ENCODE results near the gene TEX264. TPM values are rescaled to one million over a fixed set of nuclear protein-coding genes. Genes with fewer than 3 reads are reported as not detected.
A peak's percentile ranks its signal among the peaks of the same experiment; 100 is the strongest.

The TEX264 gene
- total RNA-seq, 1 experiment from 2014 or later, result 11.8 TPM

GRCh38 chr3:51686512-51687215 lies 15.6 kb downstream of the TEX264 start:
- POLR2A ChIA-PET, result no interaction called here
- ATAC-seq, result peak; percentile 20; the same call in 1 of the 2 replicates
- Mint-ChIP-seq H3K27ac (0 out of 2 replicates have a peak overlapping the region, but pooled peaks have one; percentile 64), H3K4me1 (peaks cover 17% of the 10 kb centered on the region), H3K27me3 (ENCODE audit: low read depth) (no peaks in the 10 kb centered on the region), H3K9me3 (no peaks in the 10 kb centered on the region), H3K4me3 (no peak overlapping the region), H3K36me3 (no peaks in the 10 kb centered on the region)
- CTCF ChIA-PET, result interaction anchor here (1.0 to 2.0 kb wide), 3 partner anchors 17 to 133 kb away, joined by 3 to 8 read pairs (median 4); no protein-coding TSS in a partner anchor
- no peak for TF ChIP-seq E2F4 (CRISPR knock-in tag; IDR thresholded peaks at IDR 0.05; ENCODE audit: borderline replicate concordance, low read depth)
- no peak for TF ChIP-seq IRF2 (CRISPR knock-in tag; IDR thresholded peaks at IDR 0.05; ENCODE audit: borderline replicate concordance, low read depth)
- TF ChIP-seq MAX (CRISPR knock-in tag; IDR thresholded peaks at IDR 0.05), result no peak
- TF ChIP-seq RORB (CRISPR knock-in tag; IDR thresholded peaks at IDR 0.05), result no peak
- TF ChIP-seq AR (CRISPR knock-in tag; IDR thresholded peaks at IDR 0.05), result no peak
- TF ChIP-seq NFYB (CRISPR knock-in tag; conservative IDR thresholded peaks at IDR 0.05; ENCODE audit: low read depth), result no peak
- TF ChIP-seq CTCF (IDR thresholded peaks at IDR 0.05), result no peak
- TF ChIP-seq NR2C2 (CRISPR knock-in tag; IDR thresholded peaks at IDR 0.05), result no peak
- no peak for DNase-seq (ENCODE audit: low spot score)

- no peak overlapping the region; the same call in 1 of the 2 replicates for H3K27ac Mint-ChIP-seq
- H3K4me3 Mint-ChIP-seq, result no peak overlapping the region
- CTCF ChIA-PET, result interaction anchor here (0.6 to 2.0 kb wide), 3 partner anchors 18 to 187 kb away, joined by 4 to 8 read pairs (median 5); no protein-coding TSS in a partner anchor
- no peaks in the 10 kb centered on the region for H3K9me3 Mint-ChIP-seq
- H3K27me3 Mint-ChIP-seq (ENCODE audit: low read depth), result no peaks in the 10 kb centered on the region
- H3K4me1 Mint-ChIP-seq, result peaks cover 10% of the 10 kb centered on the region
- no peaks in the 10 kb centered on the region for H3K36me3 Mint-ChIP-seq
- no peak for DNase-seq (ENCODE audit: low spot score)
- ATAC-seq, result no peak
- POLR2A ChIA-PET, result no interaction called here
- TF ChIP-seq E2F4 (CRISPR knock-in tag; IDR thresholded peaks at IDR 0.05; ENCODE audit: borderline replicate concordance, low read depth), result no peak
- no peak for TF ChIP-seq HMGXB4 (CRISPR knock-in tag; IDR thresholded peaks at IDR 0.05)
- TF ChIP-seq GABPB1 (CRISPR knock-in tag; IDR thresholded peaks at IDR 0.05), result no peak
- TF ChIP-seq SP1 (CRISPR knock-in tag; conservative IDR thresholded peaks at IDR 0.05), result no peak
- no peak for TF ChIP-seq USF1 (CRISPR knock-in tag; IDR thresholded peaks at IDR 0.05)
- TF ChIP-seq IRF1 (CRISPR knock-in tag; IDR thresholded peaks at IDR 0.05), result no peak
- TF ChIP-seq CTCF (IDR thresholded peaks at IDR 0.05), result no peak
- no peak for TF ChIP-seq SOX15 (CRISPR knock-in tag; IDR thresholded peaks at IDR 0.05)
- TF ChIP-seq JUN (CRISPR knock-in tag; IDR thresholded peaks at IDR 0.05), result no peak
- no peak for TF ChIP-seq FOXP4 (CRISPR knock-in tag; IDR thresholded peaks at IDR 0.05)
These were observed 16.6 kb downstream of the TEX264 start for GRCh38 chr3:51687431-51688205.

Measured in WTC11 (cell line).